NCI-H1436 treated with DMSO at 0.1 percent for 48 hours (cell line): ENCODE measurements around the gene COL4A2.

Experiments
- DNase-seq: peaks from one replicate; lab custom pipeline; 2025; lab: John Stamatoyannopoulos, UW

The COL4A2 gene

DNA sequence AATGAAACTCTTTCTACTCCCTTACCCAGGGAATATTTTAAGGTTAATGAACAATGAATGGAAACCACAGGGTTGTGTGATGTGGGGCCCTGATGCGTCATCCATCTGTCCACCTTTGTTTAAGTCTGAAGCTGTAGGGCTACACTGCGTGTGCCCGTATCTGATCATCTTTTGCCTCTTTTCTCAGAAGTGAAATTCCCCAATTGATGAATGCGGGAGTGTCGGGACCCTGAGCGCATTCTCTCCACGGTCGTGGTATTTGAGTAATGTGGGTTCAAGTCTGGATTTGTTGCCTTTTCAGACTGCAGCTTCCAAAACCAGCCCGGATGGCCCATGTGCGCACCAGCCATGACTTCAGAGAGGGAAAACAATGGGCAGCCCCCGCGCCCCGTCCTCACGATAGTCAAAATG, 112.3 kb downstream of the COL4A2 start:
- no peak for DNase-seq

DNA sequence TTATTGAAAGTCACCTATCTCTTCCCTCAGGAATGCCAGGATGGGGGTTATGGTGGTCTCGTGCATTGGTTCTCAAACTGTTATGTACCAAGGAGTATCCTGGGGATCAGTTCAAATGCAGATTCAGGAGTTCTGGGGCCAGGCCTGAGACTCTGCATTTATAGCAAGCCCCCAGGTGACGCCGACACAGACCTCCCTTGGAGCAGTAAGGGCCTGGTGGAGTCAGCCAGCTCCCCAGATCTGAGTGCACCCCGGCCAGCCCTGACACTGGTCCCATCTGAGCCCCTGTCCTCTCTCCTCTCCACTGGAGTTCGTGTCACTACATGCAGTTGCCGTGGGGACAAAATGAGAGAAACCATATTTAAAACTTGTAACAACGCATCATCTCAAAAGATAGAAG, 112.9 kb downstream of the COL4A2 start:
- no peak for DNase-seq

DNA sequence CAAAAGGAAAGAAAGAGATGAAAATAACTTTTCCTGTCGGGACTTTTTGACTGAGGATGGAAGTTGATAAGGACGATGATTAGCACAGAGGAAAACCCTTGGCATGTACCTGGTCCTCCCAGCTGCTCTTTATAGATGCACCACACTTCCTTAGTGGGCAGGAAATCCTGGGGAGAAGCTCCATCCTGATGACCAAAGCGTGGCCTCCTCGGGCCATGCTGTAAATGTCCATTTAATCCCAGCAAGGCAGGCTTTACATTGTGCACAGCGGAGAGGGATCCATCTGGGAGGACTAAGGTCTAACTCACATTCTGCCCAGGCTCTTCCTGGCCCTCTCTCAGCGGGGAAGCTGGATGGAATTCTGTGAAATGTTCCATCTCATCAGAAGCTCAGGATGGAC, 113.5 kb downstream of the COL4A2 start:
- no peak for DNase-seq

DNA sequence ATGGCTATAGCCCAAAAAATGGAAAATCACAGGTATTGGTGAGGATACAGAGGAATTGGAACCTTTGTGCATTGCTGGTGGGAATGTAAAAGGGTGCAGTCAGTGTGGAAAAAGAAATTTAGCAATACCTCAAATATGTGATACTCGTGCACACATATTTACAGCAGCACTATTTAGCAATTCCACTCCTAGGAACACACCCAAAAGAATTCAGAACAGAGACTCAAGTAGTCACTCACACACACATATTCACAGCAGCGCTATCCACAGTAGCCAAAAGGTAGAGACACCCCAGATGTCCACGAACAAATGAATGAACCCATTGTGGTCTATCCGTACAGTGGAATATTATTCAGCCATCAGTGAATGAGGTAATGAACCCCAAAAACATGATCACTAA, 114.0 kb downstream of the COL4A2 start:
- DNase-seq = no peak

DNA sequence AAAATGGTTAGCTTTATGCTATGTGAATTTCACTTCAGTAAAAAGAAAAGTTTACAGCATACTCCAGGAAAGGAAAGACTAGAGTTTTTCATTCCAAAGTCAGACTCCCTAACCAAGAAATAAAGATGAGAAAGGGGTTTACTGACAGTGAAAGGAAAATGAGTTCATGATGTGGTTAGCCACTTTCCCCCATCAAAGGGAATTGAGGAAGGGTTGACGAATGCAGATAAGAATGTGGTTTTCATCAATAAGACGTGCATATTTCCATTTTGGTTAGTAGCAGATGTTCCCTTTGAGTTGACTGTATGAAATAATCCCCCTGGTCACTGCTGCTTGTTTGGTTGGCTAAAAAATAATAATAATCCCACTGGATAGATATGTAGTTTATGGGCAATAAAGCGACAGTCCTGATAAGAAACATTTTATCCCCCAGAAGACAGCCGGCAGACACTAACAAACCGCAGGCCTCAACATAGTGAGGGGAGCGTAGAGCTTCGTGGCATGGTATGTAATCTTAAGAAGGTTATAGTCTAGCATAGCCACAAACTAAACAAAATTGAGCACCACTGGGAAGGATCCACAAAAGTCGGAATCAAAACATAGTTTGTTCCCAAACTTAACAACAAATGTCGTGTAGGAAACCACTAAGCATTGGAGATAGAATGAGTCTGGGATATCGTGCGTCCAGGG, 114.8 kb downstream of the COL4A2 start:
- no peak for DNase-seq

DNA sequence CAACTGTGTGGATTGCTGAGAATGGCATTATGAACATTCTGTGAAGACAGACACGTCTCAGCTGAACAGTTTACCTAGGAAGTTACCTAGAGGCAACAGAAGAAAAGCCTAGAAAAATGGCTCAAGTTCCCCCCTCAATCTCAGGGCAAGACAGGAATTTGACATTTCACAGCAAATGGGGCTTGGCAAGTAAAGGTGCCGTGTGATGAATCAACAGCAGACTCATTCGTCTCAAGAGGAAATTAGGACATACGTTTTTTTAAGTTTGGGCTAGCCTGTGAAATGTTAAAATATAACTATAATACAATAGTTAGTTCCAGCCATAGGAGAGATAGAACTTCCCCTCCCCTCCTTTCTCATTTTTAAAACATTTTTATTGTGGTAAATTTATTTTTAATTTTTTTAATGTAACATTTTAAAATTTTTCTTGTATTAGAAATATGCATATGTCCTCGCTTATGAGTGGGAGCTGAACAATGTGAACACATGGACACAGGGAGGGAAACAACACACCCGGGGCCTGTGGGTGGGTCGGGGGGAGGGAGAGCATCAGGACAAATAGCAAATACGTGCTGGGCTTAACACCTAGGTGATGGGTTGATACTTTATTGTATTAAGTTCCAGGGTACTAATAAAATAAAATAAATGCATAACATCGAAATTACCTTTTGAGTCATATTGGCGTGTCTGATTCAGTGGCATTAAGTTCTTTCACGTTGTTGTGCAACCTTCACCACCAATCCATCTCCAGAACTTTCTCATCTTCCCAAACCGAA, 116.0 kb downstream of the COL4A2 start:
- DNase-seq = no peak

DNA sequence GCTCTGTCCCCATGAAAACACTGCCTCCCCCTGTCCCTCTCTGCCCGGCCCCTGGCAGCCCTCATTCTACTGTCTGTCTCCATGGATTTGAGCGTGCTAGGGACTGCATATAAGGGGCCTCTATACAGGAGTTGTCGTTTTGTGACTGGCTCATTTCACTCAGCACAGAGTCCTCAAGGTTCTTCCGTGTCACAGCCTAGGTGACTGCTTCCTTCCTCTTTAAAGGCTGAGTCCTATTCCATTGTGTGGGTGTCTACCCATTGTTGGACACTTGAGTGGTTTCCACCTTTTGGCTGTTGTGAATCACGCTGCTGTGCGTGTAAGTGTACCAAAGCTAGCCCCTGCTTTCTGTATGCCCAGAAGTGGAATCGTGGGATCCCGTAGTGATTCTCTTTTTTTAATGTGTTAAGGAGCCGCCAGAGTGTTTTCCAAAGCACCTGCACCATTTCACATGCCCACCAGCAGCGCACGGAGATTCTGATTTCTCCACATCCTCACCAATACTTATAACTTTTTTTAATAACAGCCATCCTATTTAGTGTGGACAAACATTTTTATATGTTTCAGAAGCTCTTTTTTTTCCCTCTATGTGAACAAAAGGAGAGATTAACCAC, 116.7 kb downstream of the COL4A2 start:
- DNase-seq = no peak

DNA sequence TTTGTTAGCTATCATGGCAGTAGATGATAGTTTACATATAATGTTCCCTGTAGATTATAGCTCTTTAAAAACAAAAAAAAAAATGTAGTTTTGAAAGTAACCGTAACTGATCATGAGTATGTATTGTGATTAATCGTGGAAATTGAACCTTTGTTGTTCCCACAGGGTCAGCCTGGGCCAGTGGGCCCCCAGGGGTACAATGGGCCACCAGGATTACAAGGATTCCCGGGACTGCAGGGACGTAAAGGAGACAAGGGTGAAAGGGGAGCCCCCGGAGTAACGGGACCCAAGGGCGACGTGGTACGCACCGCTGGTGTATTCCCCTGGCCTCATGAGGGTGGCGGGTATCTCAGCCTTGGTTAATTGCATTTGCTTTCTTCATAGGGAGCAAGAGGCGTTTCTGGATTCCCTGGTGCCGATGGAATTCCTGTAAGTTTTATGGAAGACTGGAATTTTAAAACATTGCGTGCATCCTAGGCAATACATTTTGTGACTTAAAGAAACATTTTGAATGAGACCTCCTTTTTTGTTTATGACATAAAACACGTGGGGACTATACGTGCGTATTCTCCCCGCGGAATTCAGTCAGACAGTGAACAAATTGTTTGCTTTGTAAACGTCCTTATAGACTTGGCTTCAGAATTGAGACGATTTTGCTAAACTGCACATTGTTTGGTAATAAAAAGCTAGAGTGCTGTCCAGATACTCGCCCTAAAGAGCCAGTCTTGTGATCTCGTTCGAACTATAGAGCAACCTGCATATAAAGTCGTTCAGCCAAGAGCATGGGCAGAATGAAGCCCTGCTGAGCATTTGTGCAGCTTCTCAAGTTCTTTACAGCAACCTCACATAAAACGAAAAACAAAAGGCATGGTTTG, 117.7 kb downstream of the COL4A2 start:
- no peak for DNase-seq

DNA sequence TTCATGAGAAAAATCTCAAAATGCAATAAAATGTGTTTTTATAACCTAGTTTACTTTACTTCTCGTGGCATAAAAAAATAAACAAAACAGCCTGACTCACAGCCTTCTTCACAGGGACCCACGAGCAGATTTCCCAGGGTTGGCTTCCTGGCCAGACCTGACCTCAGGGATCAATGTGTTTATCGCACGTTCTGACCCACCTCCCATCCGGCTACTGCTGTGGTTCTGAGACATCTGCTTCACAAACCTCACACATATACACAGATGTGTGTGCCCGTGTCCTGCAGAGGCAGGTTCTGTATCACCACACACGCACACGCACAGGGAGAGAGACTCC, 118.3 kb downstream of the COL4A2 start:
- no peak for DNase-seq

DNA sequence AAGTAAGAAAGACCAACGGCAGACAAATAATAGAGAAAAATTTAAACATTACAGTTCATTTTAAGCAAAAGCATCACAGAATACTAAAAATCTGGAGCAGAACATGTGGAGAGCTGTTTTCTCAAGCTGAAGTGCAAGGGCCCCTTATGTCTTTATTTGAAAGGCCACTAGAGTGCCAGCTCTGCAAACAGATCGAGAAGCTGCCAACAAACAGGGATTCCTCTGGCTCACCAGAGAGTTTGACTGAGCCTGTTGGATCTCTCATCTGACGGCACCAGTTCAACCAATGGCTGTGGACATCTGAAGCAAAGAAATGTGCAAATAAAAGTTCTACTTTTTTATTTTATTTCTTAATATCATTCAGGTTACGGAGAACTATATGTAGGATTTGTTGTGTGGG, 119.7 kb downstream of the COL4A2 start:
- no peak for DNase-seq

DNA sequence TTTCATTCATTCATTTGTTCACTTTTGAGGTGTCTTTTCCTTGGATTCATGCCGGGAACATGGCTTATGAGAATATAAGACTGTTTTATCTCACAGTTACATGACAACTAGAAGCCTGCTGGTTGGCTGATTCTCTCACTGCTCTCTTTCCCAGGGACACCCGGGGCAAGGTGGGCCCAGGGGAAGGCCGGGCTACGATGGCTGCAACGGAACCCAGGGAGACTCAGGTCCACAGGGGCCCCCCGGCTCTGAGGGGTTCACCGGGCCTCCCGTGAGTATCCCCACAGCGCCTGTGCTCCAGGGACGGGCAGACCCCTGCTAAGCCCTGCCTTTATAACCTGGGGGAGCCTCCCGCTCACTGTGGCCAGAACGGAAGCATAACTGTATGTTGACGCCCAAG, 121.2 kb downstream of the COL4A2 start:
- DNase-seq = no peak

DNA sequence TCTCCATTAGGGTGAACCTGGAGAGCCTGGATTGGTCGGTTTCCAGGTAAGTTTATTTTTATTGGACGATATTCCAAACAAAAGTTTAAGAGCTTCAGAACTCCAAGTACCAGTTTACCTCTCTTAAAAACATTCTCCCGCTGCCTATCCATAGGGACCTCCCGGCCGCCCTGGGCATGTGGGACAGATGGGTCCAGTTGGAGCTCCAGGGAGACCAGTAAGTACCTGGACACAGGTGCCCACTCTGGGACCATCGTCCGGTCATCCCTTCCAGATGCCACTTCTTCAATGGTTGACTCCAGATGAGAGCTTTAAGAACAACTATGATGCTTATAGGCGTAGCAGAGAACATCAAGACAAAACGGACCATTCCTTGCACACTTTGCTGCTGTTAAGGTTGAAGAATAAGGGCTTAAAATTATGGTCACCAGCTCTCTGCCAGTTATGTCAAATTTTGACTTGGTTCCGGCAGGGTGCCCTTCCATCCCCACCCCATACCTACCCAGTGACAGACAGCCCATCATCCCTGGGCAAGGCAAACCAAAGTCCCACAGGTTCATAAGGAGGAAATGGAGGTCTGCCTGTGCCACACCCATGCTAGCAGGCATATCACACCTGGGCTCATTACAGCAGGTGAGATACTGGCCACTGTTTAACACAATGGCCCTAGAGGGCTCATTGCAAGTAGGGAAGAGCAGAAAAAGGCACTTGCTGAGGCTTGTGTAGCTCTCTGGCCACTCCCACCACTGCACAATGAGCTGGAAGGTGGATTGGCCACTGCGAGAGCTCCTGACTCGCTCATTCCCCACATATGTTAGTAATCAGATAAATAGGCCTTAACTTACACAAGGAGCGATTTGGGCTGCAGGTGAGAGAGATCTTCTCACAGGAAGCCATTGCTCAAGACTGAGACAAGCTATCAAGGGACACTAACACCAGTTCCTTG, 123.6 kb downstream of the COL4A2 start:
- no peak for DNase-seq

DNA sequence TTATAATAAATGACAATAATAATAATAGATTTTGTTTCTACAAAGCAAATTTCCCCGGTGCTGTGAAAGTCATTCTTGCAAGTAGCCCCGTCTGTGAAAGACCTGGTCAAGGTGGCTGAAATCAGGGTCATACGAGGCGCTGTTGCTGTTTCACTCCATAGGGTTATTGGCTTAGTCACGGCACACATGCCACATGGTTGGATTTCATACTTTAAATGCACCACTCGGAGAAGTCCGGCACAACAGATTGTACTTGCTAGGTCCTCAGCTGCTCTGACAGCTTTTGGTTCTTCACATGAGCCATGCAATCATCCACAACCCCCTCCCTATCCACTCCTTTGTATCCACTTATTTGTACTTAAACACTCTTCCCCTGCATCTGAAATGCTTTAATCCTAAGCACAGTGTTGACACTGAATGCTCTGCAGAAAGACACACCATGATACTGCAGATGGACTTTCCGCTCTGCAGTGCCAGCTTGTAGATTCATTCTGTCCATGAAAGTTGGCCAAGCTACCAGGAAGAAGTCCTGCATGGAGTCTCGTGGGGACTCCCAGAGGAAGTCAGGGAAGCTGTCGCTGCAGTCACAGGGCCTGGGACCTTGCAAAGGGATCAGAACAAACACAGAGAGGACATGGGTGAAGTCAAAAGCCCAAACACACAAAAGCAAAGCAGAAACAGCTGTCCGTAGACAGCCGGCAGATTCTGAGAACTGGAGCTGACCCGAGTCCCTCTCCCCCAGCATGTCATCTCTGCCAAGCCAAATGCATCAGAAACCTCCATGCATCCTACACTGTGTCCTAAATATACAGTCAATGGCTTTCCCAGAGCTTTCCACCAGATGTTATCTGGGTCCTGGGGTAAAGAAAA, 124.6 kb downstream of the COL4A2 start:
- DNase-seq = no peak

DNA sequence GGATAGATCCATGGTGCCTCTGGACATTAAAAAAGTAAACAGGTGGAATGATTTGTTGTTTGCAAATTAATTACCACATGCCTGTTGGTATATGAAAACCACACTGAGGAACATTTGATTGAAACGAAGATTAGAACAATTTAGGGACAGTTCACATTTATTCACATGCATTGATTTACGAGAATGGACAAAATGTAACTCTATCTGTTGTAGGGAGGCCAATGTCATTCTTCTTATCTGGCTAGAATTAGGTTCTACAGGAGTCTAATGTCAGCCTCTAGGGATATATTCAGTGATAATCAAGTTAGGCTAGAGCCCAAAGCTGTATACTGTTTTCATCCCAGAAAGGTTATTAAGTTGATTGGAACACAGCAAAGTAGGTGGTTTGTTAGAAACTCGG, 125.4 kb downstream of the COL4A2 start:
- DNase-seq = no peak

DNA sequence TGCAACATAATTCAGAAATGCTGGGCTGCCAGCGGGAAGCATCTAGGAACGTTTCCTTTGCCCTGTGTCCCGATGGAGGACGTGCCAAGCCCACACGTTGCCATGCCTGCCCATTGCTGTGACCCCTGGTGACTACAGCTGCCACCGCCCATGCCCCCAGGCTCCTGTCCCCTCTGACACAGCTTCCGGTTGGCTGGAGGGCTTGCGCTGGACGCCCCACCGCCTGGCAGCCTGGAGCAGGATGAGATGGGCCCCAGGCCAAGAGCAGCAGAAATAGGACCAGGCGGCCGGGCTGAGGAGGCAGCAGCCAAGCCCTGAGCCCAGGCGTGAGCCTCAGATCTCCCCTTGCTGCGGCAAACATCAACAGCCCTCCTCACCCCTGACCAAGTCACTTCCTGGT, 125.9 kb downstream of the COL4A2 start:
- no peak for DNase-seq

DNA sequence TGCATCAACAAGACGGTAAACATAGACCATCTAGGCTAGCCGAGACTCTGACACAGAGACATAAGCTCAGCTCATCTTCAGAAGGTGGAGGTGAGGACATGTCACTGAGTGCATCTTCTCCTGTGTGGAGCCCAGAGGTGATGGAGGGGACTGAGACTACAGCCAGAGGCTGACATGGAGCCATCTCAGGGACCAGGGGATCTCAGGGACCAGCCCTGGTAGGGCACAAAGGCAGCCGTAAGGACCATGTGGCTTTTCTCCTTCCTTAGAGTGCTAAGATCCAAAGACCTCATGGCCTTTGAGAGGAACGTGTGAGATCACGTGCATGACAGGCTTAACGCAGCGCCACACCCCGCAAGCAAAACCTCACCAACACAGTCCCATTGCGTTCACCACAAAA, 127.5 kb downstream of the COL4A2 start:
- DNase-seq = no peak

DNA sequence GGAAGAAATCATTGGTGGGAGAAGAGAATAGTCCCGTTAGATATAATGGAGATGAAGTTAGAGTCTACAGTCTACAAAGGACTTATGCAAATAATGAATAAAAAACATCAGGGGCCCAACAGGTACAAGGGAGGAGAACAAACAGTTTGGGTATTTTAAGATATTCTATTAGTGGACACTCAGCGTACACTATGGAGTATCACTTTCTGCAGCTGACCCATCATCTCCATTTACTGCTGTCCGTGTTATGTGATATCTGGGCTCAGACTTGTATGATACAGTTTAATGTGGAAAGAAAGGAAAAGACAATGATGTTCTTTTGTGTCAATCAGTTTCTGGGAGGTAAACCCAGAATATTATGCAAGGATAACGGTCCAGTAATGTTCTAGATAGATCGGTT, 128.2 kb downstream of the COL4A2 start:
- no peak for DNase-seq

DNA sequence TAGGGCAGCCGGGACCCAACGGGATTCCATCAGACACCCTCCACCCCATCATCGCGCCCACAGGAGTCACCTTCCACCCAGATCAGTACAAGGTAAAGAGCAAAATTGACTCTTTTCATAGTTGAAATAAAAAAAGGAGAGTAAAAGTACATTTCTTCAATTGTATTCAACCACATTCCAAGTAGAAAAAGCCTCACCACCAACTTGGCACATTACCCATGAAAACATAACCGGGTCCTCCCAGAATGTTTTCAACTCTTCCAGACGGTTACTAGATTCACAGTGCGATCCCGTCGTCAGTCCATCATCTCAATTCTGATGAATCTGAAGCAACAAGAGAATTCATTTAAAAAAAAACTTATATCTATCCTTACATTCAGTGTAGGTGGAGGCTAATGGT, 129.2 kb downstream of the COL4A2 start:
- no peak for DNase-seq

DNA sequence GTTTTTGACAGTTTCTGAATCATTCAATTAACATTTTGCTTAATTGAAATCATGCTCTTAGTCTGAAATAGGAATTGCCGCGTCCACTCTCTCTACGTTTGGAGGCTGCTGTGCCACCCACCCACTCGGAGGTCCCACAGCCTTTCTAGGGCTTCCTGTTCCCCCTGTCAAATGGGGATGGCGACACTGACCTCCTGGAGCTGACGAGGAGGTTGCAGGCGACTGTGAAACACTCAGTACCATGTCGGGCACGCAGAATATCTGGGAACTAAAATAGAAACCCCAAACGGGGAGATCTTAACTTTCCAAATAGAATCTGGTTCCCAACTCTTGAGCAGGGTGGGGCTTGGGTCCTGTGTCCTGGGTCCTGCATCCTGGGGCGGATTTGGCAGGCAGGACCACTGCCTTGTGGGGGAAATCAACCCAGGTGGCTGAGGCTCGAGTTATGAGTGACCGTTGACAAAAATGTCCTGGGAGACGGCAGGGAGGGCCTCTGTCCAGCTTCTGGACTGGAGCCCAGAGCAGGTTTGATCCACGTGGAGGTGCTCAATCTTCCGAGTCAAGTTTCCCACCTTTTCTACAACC, 129.8 kb downstream of the COL4A2 start:
- DNase-seq = no peak

DNA sequence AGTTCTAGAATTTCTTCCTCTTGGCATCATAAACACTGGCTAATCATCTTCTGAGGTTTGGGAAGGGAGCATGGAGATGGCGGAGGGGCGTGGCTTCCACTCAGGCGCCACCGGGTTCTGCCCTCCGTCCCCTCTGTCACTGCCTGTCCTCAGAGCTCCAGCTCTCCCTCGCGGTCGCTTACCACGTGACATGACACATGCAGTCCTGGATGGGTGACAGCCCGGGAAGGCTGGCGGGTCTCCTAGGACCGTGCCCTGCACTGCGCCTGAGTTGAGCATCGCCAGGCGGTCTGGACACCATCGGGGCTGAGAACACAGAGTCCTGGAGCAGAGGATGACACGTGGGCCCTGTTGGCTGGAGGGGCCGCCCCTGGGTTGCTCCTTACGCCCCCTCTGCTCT, 131.1 kb downstream of the COL4A2 start:
- DNase-seq = no peak
